Esophagus squamous epithelium (tissue), 5 donors: ENCODE data around the gene CDKAL1. TPM values are rescaled to one million over a fixed set of nuclear protein-coding genes. Genes with fewer than 3 reads are reported as not detected.
"Not testable (repeated sequence)": the region's sequence is repeated elsewhere in the genome, so short reads cannot be mapped to it uniquely, and the experiment has no call there.

ENCODE experiments used
- DNase-seq: peaks from one replicate; lab custom pipeline; 2025; lab: John Stamatoyannopoulos, UW
- H3K27ac ChIP-seq, 4 donors: fragments of 200-600 bp; sonication (generic); one replicate each; pipeline ENCODE4 v1.5.1; 2016 to 2019; ENCODE audit warnings: mild to moderate bottlenecking in 1 of 4
- H3K27me3 ChIP-seq, 4 donors: fragments of 200-600 bp; sonication (generic); 1 replicate in 3 of 4; 2 replicates in 1 of 4; pipeline versions ENCODE4 v1.5.1 to v1.6.0; 2017 to 2021; ENCODE audit warnings: antibody characterized with exemption in 1 of 4
- H3K36me3 ChIP-seq, 3 donors: fragments of 200-600 bp; sonication (generic); one replicate each; pipeline ENCODE4 v1.5.1; 2016 to 2019
- H3K4me1 ChIP-seq, 3 donors: fragments of 200-600 bp; sonication (generic); one replicate each; pipeline ENCODE4 v1.5.1; 2017 to 2019
- H3K4me3 ChIP-seq, 4 donors: fragments of 200-600 bp; sonication (generic); 1 replicate in 3 of 4; 2 replicates in 1 of 4; pipeline ENCODE4 v1.5.1; 2016 to 2019; ENCODE audit warnings: mild to moderate bottlenecking in 2 of 4, moderate library complexity in 1 of 4
- H3K9me3 ChIP-seq, 3 donors: fragments of 200-600 bp; sonication (generic); one replicate each; pipeline ENCODE4 v1.5.1; 2016 to 2019
- CTCF ChIP-seq, 6 experiments: fragments of 450-650 bp in 4 of 6; fragments of 200-600 bp in 2 of 6; sonication (generic) in 2 of 6; IDR thresholded peaks; one replicate each; pipeline ENCODE4 v1.5.1; 2016 to 2019; ENCODE audit warnings: antibody characterized with exemption in 6 of 6, mild to moderate bottlenecking in 4 of 6, moderate library complexity in 4 of 6
- POLR2A ChIP-seq, 4 donors: fragments of 450-650 bp; IDR thresholded peaks; one replicate each; pipeline ENCODE4 v1.6.1; 2017; ENCODE audit warnings: antibody characterized with exemption in 4 of 4, mild to moderate bottlenecking in 4 of 4, moderate library complexity in 3 of 4
- WGBS, 2 donors: methylation state at CpG; one replicate each; pipeline ENCODE4 v1.1.5; 2018; 5-methylcytosine and 5-hydroxymethylcytosine counted together
- intact Hi-C: fragments of 100-400 bp; cut with DNase I; formaldehyde crosslinking; loops from one replicate; pipeline ENCODE4 v1.15.0; 2022
- total RNA-seq, 4 donors: library from RNA; depleted of rRNA; stranded (reverse); fragments of >200 nt; gene quantifications; one replicate each; pipeline ENCODE4 v1.1.0, GENCODE V29; 2016
- donor health status: DM: yes; HTN: yes; CAD: no.

Gene CDKAL1
- total RNA-seq, 4 donors from 2014 or later: 6.5 to 13.0 (median 10.7) TPM

GRCh38 chr6:21190701-21191100 lies 656.4 kb downstream of the CDKAL1 start:
- intact Hi-C loops: no loop called here
- TF ChIP-seq CTCF (IDR thresholded peaks at IDR 0.05): no peak
- TF ChIP-seq POLR2A (IDR thresholded peaks at IDR 0.05): no peak
- DNase-seq: no peak

GRCh38 chr6:21193790-21194475 lies 659.7 kb downstream of the CDKAL1 start:
- 84 to 94% methylated on average over 2 of the region's 2 CpGs for WGBS, 2 donors
- Histone ChIP-seq H3K27ac (no peak overlapping the region), H3K36me3 (peaks cover 0 to under 1% (median 0%) of the 10 kb centered on the region in 3 donors), H3K4me1 (peaks cover 0 to 4% (median under 1%) of the 10 kb centered on the region in 3 donors), H3K4me3 (no peak overlapping the region), H3K9me3 (no peaks in the 10 kb centered on the region), H3K27me3 (no peaks in the 10 kb centered on the region)
- TF ChIP-seq POLR2A (IDR thresholded peaks at IDR 0.05) (no peak), CTCF (IDR thresholded peaks at IDR 0.05) (no peak)
- intact Hi-C loops: no loop called here
- no peak for DNase-seq

More at GRCh38 chr6:21190701-21191100, 656.4 kb downstream of the CDKAL1 start:
- Histone ChIP-seq H3K27ac (no peak overlapping the region), H3K27me3 (no peaks in the 10 kb centered on the region), H3K9me3 (no peaks in the 10 kb centered on the region), H3K36me3 (no peaks in the 10 kb centered on the region), H3K4me3 (no peak overlapping the region), H3K4me1 (peaks cover 0 to 21% (median 10%) of the 10 kb centered on the region in 3 donors)
- 53 to 75% methylated on average over 2 of the region's 2 CpGs for WGBS, 2 donors

- DNase-seq, H3K27ac ChIP-seq, H3K4me1 ChIP-seq, H3K36me3 ChIP-seq, intact Hi-C loops, H3K9me3 ChIP-seq, H3K27me3 ChIP-seq, H3K4me3 ChIP-seq: not testable (repeated sequence)
- WGBS, 2 donors: 94 to 96% methylated on average over 7 of the region's 7 CpGs
Observed at GRCh38 chr6:21195301-21195700, 661.0 kb downstream of the CDKAL1 start.

- H3K36me3 ChIP-seq: peaks cover 0 to 8% (median 0%) of the 10 kb centered on the region in 3 donors
- H3K4me1 ChIP-seq: peaks cover 0 to 4% (median 4%) of the 10 kb centered on the region in 3 donors
- intact Hi-C loops: no loop called here
- 72 to 79% methylated on average over 4 to 5 of the region's 5 CpGs for WGBS, 2 donors
- H3K27me3 ChIP-seq: no peaks in the 10 kb centered on the region
- no peak for TF ChIP-seq CTCF (IDR thresholded peaks at IDR 0.05)
- no peak for TF ChIP-seq POLR2A (IDR thresholded peaks at IDR 0.05)
- no peak overlapping the region for H3K27ac ChIP-seq
- H3K4me3 ChIP-seq: no peak overlapping the region
- DNase-seq: no peak
- no peaks in the 10 kb centered on the region for H3K9me3 ChIP-seq
Observed at GRCh38 chr6:21198032-21198640, 663.9 kb downstream of the CDKAL1 start.

- 89 to 91% methylated on average over 3 to 6 of the region's 6 CpGs for WGBS, 2 donors
- peaks cover 0 to 8% (median 0%) of the 10 kb centered on the region in 3 donors for H3K36me3 ChIP-seq
- TF ChIP-seq CTCF (IDR thresholded peaks at IDR 0.05) (no peak), POLR2A (IDR thresholded peaks at IDR 0.05) (no peak)
- no peak overlapping the region for H3K27ac ChIP-seq
- intact Hi-C loops: no loop called here
- no peak for DNase-seq
- no peaks in the 10 kb centered on the region for H3K9me3 ChIP-seq
- H3K4me1 ChIP-seq: peaks cover 0 to 4% (median 4%) of the 10 kb centered on the region in 3 donors
- H3K27me3 ChIP-seq: no peaks in the 10 kb centered on the region
- H3K4me3 ChIP-seq: no peak overlapping the region
Observed at GRCh38 chr6:21199262-21199661, 665.0 kb downstream of the CDKAL1 start.
